Measurements from ENCODE around the gene GJA5.

- no peak for TF ChIP-seq EZH2 (IDR thresholded peaks at IDR 0.05; ENCODE audit: borderline replicate concordance, low read depth, low read length, severe bottlenecking)
- no peak for TF ChIP-seq CTCF (IDR thresholded peaks at IDR 0.05; ENCODE audit: extremely low read depth in 1 of 2, insufficient read depth in 1 of 2, low read depth in 1 of 2, low read length in 2 of 2)
- no peak for TF ChIP-seq POLR2A (IDR thresholded peaks at IDR 0.05; ENCODE audit: low read depth, low read length)
Measured at GRCh38 chr1:147738739-147739476, 21.5 kb downstream of the GJA5 start.
